H1 (cell line): Measurements from ENCODE around the gene IZUMO4. TPM values are rescaled to one million over a fixed set of nuclear protein-coding genes. Genes with fewer than 3 reads are reported as not detected.
A peak's percentile ranks its signal among the peaks of the same experiment; 100 is the strongest.

Source experiments
- CTCF ChIA-PET: fragments of 300-600 bp; sonication (Branson Sonifier 250); formaldehyde crosslinking; loops from one replicate; lab custom pipeline; 2021; ENCODE audit not compliant: partially characterized antibody; lab: Charles Lee
- POLR2A ChIA-PET: fragments of 300-600 bp; sonication (Branson Sonifier 250); formaldehyde crosslinking; loops from one replicate; lab custom pipeline; 2021; ENCODE audit warnings: inconsistent platforms; ENCODE audit not compliant: partially characterized antibody; lab: Charles Lee
- DNase-seq, 2 experiments: peaks; one replicate each; pipeline versions ENCODE4 v3.0.0 to v3.0.0-alpha.2; 2010 to 2022; ENCODE audit warnings: low spot score in 2 of 2, low read depth in 1 of 2, mixed read lengths in 1 of 2
- FAIRE-seq: peaks from 2 replicates; lab custom pipeline; 2011; peaks lifted over from hg19 to GRCh38; lab: Jason Lieb, UNC
- H2AFZ ChIP-seq: 2 replicates; pipeline ENCODE4 v1.8.1; 2012; ENCODE audit warnings: low read length, inconsistent platforms
- H2AK5ac ChIP-seq: 2 replicates; pipeline ENCODE4 v1.6.1; 2013; ENCODE audit warnings: low read depth, low read length
- H2BK120ac ChIP-seq: replicated peaks from 2 replicates; pipeline ENCODE3; 2013; ENCODE audit warnings: low read depth, low read length, inconsistent platforms
- H2BK12ac ChIP-seq: 2 replicates; pipeline ENCODE4 v1.6.1; 2013; ENCODE audit warnings: low read depth, low read length
- H2BK15ac ChIP-seq: 2 replicates; pipeline ENCODE4 v1.6.1; 2013; ENCODE audit warnings: low read length
- H2BK20ac ChIP-seq: 2 replicates; pipeline ENCODE4 v1.6.1; 2013; ENCODE audit warnings: low read length
- H2BK5ac ChIP-seq: 2 replicates; pipeline ENCODE4 v1.6.1; 2013; ENCODE audit warnings: low read depth, low read length
- H3K14ac ChIP-seq: 2 replicates; pipeline ENCODE4 v1.6.1; 2013; ENCODE audit warnings: inconsistent platforms; ENCODE audit not compliant: insufficient read length
- H3K18ac ChIP-seq: 2 replicates; pipeline ENCODE4 v1.6.1; 2013; ENCODE audit warnings: low read length; ENCODE audit errors: extremely low read depth
- H3K23ac ChIP-seq: 2 replicates; pipeline ENCODE4 v1.6.1; 2013; ENCODE audit warnings: inconsistent platforms; ENCODE audit not compliant: insufficient read length
- H3K23me2 ChIP-seq: 2 replicates; pipeline ENCODE4 v1.6.1; 2013; ENCODE audit warnings: low read depth, low read length
- H3K27ac ChIP-seq: 2 replicates; pipeline ENCODE4 v1.6.1; 2011; ENCODE audit warnings: low read depth, low read length, inconsistent platforms
- H3K27me3 ChIP-seq, 4 experiments: replicated peaks in 1 of 4; 1 replicate in 1 of 4; 2 replicates in 3 of 4; pipeline versions ENCODE4 v1.6.1 to v1.8.1; 2011 to 2013; ENCODE audit warnings: low read length in 3 of 4, mild to moderate bottlenecking in 3 of 4, inconsistent platforms in 2 of 4, mixed read lengths in 2 of 4, moderate library complexity in 1 of 4; ENCODE audit not compliant: control insufficient read depth in 3 of 4, insufficient read depth in 3 of 4; ENCODE audit errors: extremely low read depth in 1 of 4
- H3K36me3 ChIP-seq, 4 experiments: 2 replicates each; pipeline versions ENCODE4 v1.6.1 to v1.8.1; 2011 to 2013; ENCODE audit warnings: mild to moderate bottlenecking in 4 of 4, low read length in 3 of 4, moderate library complexity in 2 of 4, control low read depth in 1 of 4, inconsistent platforms in 1 of 4; ENCODE audit not compliant: insufficient read depth in 4 of 4, control insufficient read depth in 2 of 4
- H3K4ac ChIP-seq: replicated peaks from 2 replicates; pipeline ENCODE3; 2013; ENCODE audit warnings: low read length, low read depth, mixed read lengths, inconsistent platforms; ENCODE audit not compliant: insufficient read length
- H3K4me1 ChIP-seq, 4 experiments: replicated peaks in 1 of 4; 1 replicate in 1 of 4; 2 replicates in 3 of 4; pipeline versions ENCODE4 v1.6.1 to v1.8.1; 2011 to 2013; ENCODE audit warnings: low read length in 3 of 4, inconsistent platforms in 2 of 4, mixed read lengths in 1 of 4; ENCODE audit not compliant: insufficient read depth in 4 of 4, control insufficient read depth in 3 of 4
- H3K4me2 ChIP-seq, 2 experiments: 2 replicates each; pipeline versions ENCODE4 v1.6.1 to v1.8.1; 2011 to 2013; ENCODE audit warnings: low read depth in 2 of 2, low read length in 2 of 2, control low read depth in 1 of 2, inconsistent platforms in 1 of 2, mild to moderate bottlenecking in 1 of 2; ENCODE audit not compliant: insufficient read depth in 1 of 2
- H3K4me3 ChIP-seq, 4 experiments: fragments of 200-600, 300-600 bp in 1 of 4; sonication (generic), shearing (Covaris generic), sonication (Bioruptor Twin) in 1 of 4; 2 replicates each; pipeline versions ENCODE4 v1.5.1 to v1.8.1; 2011 to 2016; ENCODE audit warnings: low read length in 4 of 4, low read depth in 3 of 4, control low read depth in 2 of 4, inconsistent platforms in 2 of 4, mild to moderate bottlenecking in 2 of 4, mixed read lengths in 1 of 4, moderate library complexity in 1 of 4; ENCODE audit not compliant: insufficient read depth in 2 of 4; ENCODE audit errors: extremely low read depth in 1 of 4
- H3K56ac ChIP-seq: replicated peaks from 2 replicates; pipeline ENCODE3; 2013; ENCODE audit warnings: low read depth, mild to moderate bottlenecking, mixed read lengths, low read length, inconsistent platforms; ENCODE audit not compliant: insufficient read length
- H3K79me1 ChIP-seq: 2 replicates; pipeline ENCODE4 v1.6.1; 2013; ENCODE audit warnings: low read depth, low read length, control low read depth
- H3K79me2 ChIP-seq, 2 experiments: 2 replicates each; pipeline versions ENCODE4 v1.6.1 to v1.8.1; 2012 to 2013; ENCODE audit warnings: low read length in 2 of 2, mild to moderate bottlenecking in 2 of 2, inconsistent platforms in 1 of 2; ENCODE audit not compliant: insufficient read depth in 2 of 2, control insufficient read depth in 1 of 2
- H3K9ac ChIP-seq, 4 experiments: replicated peaks in 1 of 4; 1 replicate in 1 of 4; 2 replicates in 3 of 4; pipeline versions ENCODE4 v1.6.1 to v1.8.1; 2011 to 2013; ENCODE audit warnings: low read depth in 3 of 4, low read length in 3 of 4, control low read depth in 2 of 4, mild to moderate bottlenecking in 2 of 4, moderate library complexity in 2 of 4, inconsistent platforms in 1 of 4; ENCODE audit errors: extremely low read depth in 1 of 4
- H3K9me3 ChIP-seq, 2 experiments: 2 replicates each; pipeline versions ENCODE4 v1.6.1 to v1.8.1; 2012 to 2013; ENCODE audit warnings: mild to moderate bottlenecking in 2 of 2, moderate library complexity in 2 of 2, control low read depth in 1 of 2, inconsistent platforms in 1 of 2, low read depth in 1 of 2, low read length in 1 of 2, mixed read lengths in 1 of 2; ENCODE audit not compliant: insufficient read depth in 2 of 2
- H4K20me1 ChIP-seq, 2 experiments: replicated peaks in 1 of 2; 2 replicates each; pipeline versions ENCODE3 to v1.8.1; 2011 to 2013; ENCODE audit warnings: inconsistent platforms in 2 of 2, low read length in 2 of 2, mild to moderate bottlenecking in 1 of 2; ENCODE audit not compliant: insufficient read depth in 2 of 2, control insufficient read depth in 1 of 2
- H4K5ac ChIP-seq: 2 replicates; pipeline ENCODE4 v1.6.1; 2013; ENCODE audit warnings: low read length, low read depth, mixed read lengths, inconsistent platforms; ENCODE audit not compliant: insufficient read length
- H4K8ac ChIP-seq: 2 replicates; pipeline ENCODE4 v1.8.0; 2013; ENCODE audit warnings: mild to moderate bottlenecking, moderate library complexity, low read length, inconsistent platforms; ENCODE audit not compliant: insufficient read depth; ENCODE audit errors: extremely low read depth
- H4K91ac ChIP-seq: replicated peaks from 2 replicates; pipeline ENCODE3; 2013; ENCODE audit warnings: low read length, mixed read lengths, inconsistent platforms; ENCODE audit not compliant: insufficient read length
- POLR2AphosphoS5 ChIP-seq: IDR thresholded peaks from 2 replicates; pipeline ENCODE4 v1.6.1; 2011; ENCODE audit warnings: low read depth, low read length
- POU5F1 ChIP-seq: IDR thresholded peaks from 2 replicates; pipeline ENCODE4 v1.6.1; 2011; ENCODE audit warnings: low read depth, mild to moderate bottlenecking, low read length, moderate library complexity
- RBBP5 ChIP-seq: IDR thresholded peaks from 2 replicates; pipeline ENCODE4 v1.7.1; 2012; ENCODE audit warnings: low read depth, mild to moderate bottlenecking, inconsistent platforms, low read length, moderate library complexity, borderline replicate concordance
- SIRT6 ChIP-seq: IDR thresholded peaks from one replicate; pipeline ENCODE4 v1.7.1; 2012; ENCODE audit warnings: low read length, inconsistent platforms
- SRF ChIP-seq: IDR thresholded peaks from 2 replicates; pipeline ENCODE4 v1.6.1; 2011; ENCODE audit warnings: mild to moderate bottlenecking, low read depth, low read length, moderate library complexity
- TAF1 ChIP-seq: IDR thresholded peaks from 2 replicates; pipeline ENCODE4 v1.6.1; 2011; ENCODE audit warnings: mild to moderate bottlenecking, low read depth, low read length
- TEAD4 ChIP-seq: IDR thresholded peaks from 2 replicates; pipeline ENCODE4 v1.6.1; 2012; ENCODE audit warnings: low read depth, low read length, inconsistent platforms, mixed read lengths
- WGBS, 2 experiments: shearing (Covaris generic) in 1 of 2; methylation state at CpG; one replicate each; pipeline versions ENCODE4 v1.1.6 to v1.1.7; 2013 to 2015; ENCODE audit warnings: low lambda C conversion rate in 2 of 2, mixed read lengths in 2 of 2, inconsistent platforms in 1 of 2, low coverage in 1 of 2, missing lambda C conversion rate in 1 of 2; ENCODE audit not compliant: insufficient replicate concordance in 2 of 2, insufficient coverage in 1 of 2, insufficient read length in 1 of 2; ENCODE audit errors: extremely low coverage in 1 of 2, missing lambda C conversion rate in 1 of 2; 5-methylcytosine and 5-hydroxymethylcytosine counted together
- polyA plus RNA-seq, 7 experiments: library from polyadenylated mRNA; depleted of rRNA in 3 of 7; stranded (reverse) in 5 of 7; unstranded in 2 of 7; fragments of >200 nt in 5 of 7; fragments of 200-250 nt in 2 of 7; gene quantifications; 1 replicate in 5 of 7; 2 replicates in 1 of 7; 4 replicates in 1 of 7; pipeline versions ENCODE4 v1.2.1 to v1.2.3, GENCODE V29; 2011 to 2013; ENCODE audit warnings: missing spikeins in 2 of 7, mixed read lengths in 2 of 7
- total RNA-seq: library from RNA; stranded (reverse); fragmentation: NEBNext Ultra II Directional; extraction: Animal tissue kit (Norgen Biotek cat#: 25700); gene quantifications from 2 replicates; pipeline ENCODE4 v1.2.1, GENCODE V29; 2021
- TF ChIP-seq, protein P1 (sequence below): IDR thresholded peaks from 2 replicates; pipeline ENCODE4 v1.6.1; 2012; ENCODE audit warnings: inconsistent platforms

The IZUMO4 gene
- total and polyA plus RNA-seq, 2 of the 8 experiments (the other 6 are each of a cell fraction or from before 2014, with no cell fraction given) = 1.8 to 1.9 TPM

DNA sequence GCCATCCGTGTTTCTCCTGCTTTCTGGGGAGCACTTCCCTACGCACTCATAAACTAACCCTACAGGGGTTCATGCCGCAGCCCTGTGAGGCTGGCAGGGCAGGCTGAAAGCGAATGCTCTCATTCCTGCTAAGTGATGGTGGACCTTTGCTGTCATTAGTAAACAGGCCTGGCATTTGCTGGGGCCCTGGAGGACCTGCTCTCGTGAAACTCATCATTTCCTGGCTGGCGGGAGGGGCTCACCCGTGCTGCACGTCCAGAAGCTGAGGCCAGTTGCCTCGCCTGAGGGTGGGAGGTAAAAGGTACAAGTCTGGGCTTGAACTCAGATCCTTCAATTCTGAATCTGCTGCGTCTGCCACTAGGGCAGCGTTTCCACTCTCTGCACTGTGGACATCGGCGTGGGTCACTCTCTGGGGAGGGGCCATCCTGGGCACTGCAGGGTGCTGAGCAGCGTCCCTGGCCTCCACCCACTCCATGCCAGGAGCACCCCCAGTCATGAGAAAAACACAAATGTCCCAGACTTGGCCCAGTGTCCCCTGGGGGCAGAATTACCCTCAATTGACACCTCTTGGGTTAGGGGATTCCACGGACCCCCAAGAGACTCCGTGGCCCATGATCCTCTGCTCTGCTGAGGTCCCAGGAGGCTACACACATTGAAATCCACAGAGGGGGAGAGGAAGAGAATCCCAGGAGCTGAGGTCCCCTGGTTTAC, 7.6 kb upstream of the IZUMO4 start:
- Histone ChIP-seq H2BK15ac (0 out of 2 replicates have a peak overlapping the region, but pooled peaks have one; percentile 16), H4K5ac (no peak overlapping the region), H3K27ac (0 out of 2 replicates have a peak overlapping the region, but pooled peaks have one; percentile 1), H2AFZ (no peak overlapping the region), H4K91ac (no peak overlapping the region), H3K79me1 (no peaks in the 10 kb centered on the region), H3K4me2 (no peak overlapping the region), H3K4me1 (peaks cover 0 to 7% (median 4%) of the 10 kb centered on the region in 4 experiments; a peak in 3 of 7 replicates), H3K14ac (no peak overlapping the region), H3K23ac (no peak overlapping the region), H3K4me3 (no peak overlapping the region), H3K9me3 (no peaks in the 10 kb centered on the region), H3K9ac (no peak overlapping the region), H3K56ac (no peak overlapping the region), H4K20me1 (no peaks in the 10 kb centered on the region), H2BK5ac (peak overlapping the region; percentile 35; the same call in 1 of the 2 replicates), H3K23me2 (no peaks in the 10 kb centered on the region), H3K4ac (no peak overlapping the region), H2BK20ac (no peak overlapping the region), H3K79me2 (no peaks in the 10 kb centered on the region), H2AK5ac (no peak overlapping the region), H3K27me3 (no peaks in the 10 kb centered on the region), H3K18ac (no peak overlapping the region), H3K36me3 (no peaks in the 10 kb centered on the region), H4K8ac (no peak overlapping the region), H2BK12ac (0 out of 2 replicates have a peak overlapping the region, but pooled peaks have one; percentile 22), H2BK120ac (no peak overlapping the region)
- no peak for DNase-seq
- TF ChIP-seq, protein P1, sequence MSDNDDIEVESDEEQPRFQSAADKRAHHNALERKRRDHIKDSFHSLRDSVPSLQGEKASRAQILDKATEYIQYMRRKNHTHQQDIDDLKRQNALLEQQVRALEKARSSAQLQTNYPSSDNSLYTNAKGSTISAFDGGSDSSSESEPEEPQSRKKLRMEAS = no peak
- TF ChIP-seq RBBP5 = no peak
- TF ChIP-seq POLR2AphosphoS5 = no peak
- no peak for TF ChIP-seq TEAD4
- no peak for TF ChIP-seq TAF1
- TF ChIP-seq SRF = no peak
- TF ChIP-seq SIRT6 = no peak
- no peak for TF ChIP-seq POU5F1
- ChIA-PET CTCF (interaction anchor here (1.1 to 2.0 kb wide), 5 partner anchors 13 to 143 kb away, joined by 3 to 6 read pairs (median 4); no protein-coding TSS in a partner anchor), POLR2A (interaction anchor here (0.7 to 1.1 kb wide), 2 partner anchors 10 to 144 kb away, joined by 3 read pairs; no protein-coding TSS in a partner anchor)
- no peak for FAIRE-seq
- 91% methylated on average over 16 of the region's 16 CpGs; no CpG with 5 or more reads in 1 of the 2 experiments for WGBS, 2 experiments
